Activated naive CD8-positive, alpha-beta T cell (primary cell): Measurements from ENCODE around the gene LYRM4.
A peak's percentile ranks its signal among the peaks of the same experiment; 100 is the strongest.

Experiments used
- H3K27ac Mint-ChIP-seq: one replicate; pipeline ENCODE4 v1.8.0; 2021; ENCODE audit warnings: mixed read lengths
- H3K27me3 Mint-ChIP-seq: one replicate; pipeline ENCODE4 v1.8.0; 2021; ENCODE audit warnings: mixed read lengths
- H3K36me3 Mint-ChIP-seq: one replicate; pipeline ENCODE4 v1.8.0; 2021; ENCODE audit warnings: mixed read lengths
- H3K4me1 Mint-ChIP-seq: one replicate; pipeline ENCODE4 v1.8.0; 2021; ENCODE audit warnings: low read depth, mixed read lengths
- H3K4me3 Mint-ChIP-seq: one replicate; pipeline ENCODE4 v1.8.0; 2021; ENCODE audit warnings: mild to moderate bottlenecking, mixed read lengths
- H3K9me3 Mint-ChIP-seq: one replicate; pipeline ENCODE4 v1.8.0; 2021; ENCODE audit warnings: low read depth, mixed read lengths

Gene LYRM4

DNA sequence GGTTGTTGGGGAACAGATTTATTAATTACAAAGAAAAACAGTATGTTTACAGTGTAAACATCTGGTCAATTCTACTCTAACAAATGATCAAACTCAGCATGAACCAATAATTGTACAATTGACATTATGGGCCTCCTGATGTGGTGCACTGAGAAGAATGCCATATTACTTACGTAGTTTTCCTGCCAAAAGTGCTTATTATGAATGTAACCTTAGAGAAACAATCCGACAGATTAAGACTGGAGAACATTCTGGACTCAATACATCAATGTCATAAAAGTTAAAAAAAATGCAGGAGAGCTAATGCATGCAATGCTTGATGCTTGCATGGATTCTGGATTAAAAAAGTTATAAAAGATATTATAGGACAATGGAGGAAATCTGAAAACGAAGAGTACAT, 69.0 kb downstream of the LYRM4 start:
- H3K27me3 Mint-ChIP-seq, result no peaks in the 10 kb centered on the region
- H3K36me3 Mint-ChIP-seq, result peaks cover 12% of the 10 kb centered on the region
- no peak overlapping the region for H3K27ac Mint-ChIP-seq
- H3K4me1 Mint-ChIP-seq, result no peaks in the 10 kb centered on the region
- H3K9me3 Mint-ChIP-seq, result no peaks in the 10 kb centered on the region
- H3K4me3 Mint-ChIP-seq, result no peak overlapping the region

DNA sequence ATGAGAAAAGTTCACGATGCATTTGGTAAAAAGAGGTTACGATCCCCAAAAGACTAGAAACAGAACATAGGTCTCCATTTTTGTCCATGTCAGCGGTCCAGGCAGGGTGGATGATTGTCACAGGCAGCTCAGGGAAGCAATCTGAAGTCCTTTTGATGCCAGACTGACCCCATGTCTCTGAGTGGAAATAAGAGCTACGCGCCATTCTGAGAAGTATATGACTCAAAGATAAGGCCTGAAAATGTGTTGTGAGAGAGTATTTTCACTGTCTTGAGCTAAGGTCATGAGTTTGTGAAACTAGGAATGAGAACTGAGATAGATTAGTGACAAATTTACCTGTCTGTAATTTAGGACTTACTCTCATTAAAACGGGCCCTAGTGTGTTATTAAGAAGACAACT, 69.5 kb downstream of the LYRM4 start:
- H3K9me3 Mint-ChIP-seq, result no peaks in the 10 kb centered on the region

DNA sequence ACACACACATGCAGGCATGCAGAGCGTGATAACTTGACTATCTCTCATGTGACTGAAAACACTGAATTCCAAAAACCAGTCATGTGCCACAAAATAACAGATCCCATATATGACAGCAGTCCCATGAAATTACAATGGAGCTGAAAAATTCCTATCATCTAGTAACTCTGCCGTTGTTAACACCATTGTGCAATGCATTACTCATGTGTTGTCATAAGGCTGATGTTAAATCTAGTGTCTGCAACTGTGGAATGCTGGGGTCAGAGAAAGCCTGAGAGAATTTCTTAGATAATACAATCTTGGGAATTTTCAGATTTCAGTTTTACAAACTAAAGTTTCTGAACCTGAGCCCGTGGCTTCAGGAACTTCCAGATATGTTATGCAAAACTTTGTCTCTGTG, 70.2 kb downstream of the LYRM4 start:
- Mint-ChIP-seq H3K9me3 (no peaks in the 10 kb centered on the region), H3K27me3 (no peaks in the 10 kb centered on the region), H3K4me1 (no peaks in the 10 kb centered on the region)

More for the DNA sequence above, 69.5 kb downstream of the LYRM4 start:
- H3K4me3 Mint-ChIP-seq, result no peak overlapping the region
- no peaks in the 10 kb centered on the region for H3K4me1 Mint-ChIP-seq
- H3K27me3 Mint-ChIP-seq, result no peaks in the 10 kb centered on the region
- H3K36me3 Mint-ChIP-seq, result peaks cover 14% of the 10 kb centered on the region
- H3K27ac Mint-ChIP-seq, result no peak overlapping the region

DNA sequence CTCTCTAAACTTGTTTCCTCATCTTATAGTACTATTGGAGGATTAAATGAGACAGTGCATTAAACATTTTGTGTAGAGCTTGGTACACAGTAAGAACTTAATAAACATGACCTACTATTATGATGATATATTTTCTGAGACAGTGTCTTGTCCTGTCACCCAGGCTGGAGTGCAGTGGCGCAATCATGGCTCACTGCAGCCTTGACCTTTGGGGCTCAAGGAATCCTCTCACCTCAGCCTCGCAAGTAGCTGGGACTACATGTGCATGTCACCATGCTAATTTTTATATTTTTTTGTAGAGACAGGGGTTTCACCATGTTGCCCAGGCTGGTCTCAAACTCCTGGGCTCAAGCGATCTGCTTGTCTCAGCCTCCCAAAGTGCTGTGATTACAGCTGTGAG, 72.1 kb downstream of the LYRM4 start:
- Mint-ChIP-seq H3K4me3 (no peak overlapping the region), H3K4me1 (no peaks in the 10 kb centered on the region), H3K9me3 (no peaks in the 10 kb centered on the region), H3K27me3 (no peaks in the 10 kb centered on the region), H3K36me3 (peaks cover 15% of the 10 kb centered on the region), H3K27ac (no peak overlapping the region)

More for the DNA sequence above, 70.2 kb downstream of the LYRM4 start:
- Mint-ChIP-seq H3K27ac (no peak overlapping the region), H3K4me3 (no peak overlapping the region), H3K36me3 (peaks cover 13% of the 10 kb centered on the region)

DNA sequence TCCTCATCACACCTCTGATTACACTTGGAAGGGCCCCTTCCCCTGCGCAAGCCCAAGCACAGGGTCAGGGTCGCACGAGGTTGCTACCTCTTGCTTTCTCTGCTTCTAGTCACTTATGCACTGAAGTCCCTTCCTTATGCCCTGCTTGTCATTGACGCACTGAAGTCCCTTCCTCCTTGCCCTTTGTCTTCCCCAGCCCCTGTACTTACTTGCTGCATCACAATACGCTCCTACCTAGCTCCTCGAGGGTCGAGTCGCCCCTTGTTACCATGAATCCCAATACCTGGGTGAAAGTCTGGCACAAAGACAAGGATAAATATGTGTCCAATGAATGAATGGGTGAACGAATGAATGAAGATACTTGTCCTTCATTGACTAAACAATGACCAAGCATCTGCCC, 75.9 kb downstream of the LYRM4 start:
- H3K4me3 Mint-ChIP-seq, result no peak overlapping the region

DNA sequence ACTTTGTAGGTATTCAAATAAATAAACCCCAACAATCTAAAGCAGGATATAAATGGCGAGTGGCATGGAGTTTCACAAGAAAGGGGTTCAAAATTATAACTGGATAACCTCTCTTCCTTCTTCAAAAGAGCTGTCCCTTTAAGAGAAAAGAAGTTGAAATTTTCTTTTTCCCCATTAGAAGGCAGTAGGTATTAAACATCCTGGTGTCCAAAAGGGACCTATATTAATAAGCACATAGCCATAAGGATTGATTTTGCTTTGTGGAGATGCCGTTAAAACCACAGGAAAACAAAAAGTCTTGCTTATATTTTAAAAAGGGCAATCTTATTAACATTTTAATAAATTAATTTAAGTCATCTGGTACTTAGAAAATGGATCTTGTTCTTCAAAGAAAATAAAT, 76.5 kb downstream of the LYRM4 start:
- H3K27me3 Mint-ChIP-seq, result no peaks in the 10 kb centered on the region
- peaks cover 8% of the 10 kb centered on the region for H3K4me1 Mint-ChIP-seq
- no peaks in the 10 kb centered on the region for H3K9me3 Mint-ChIP-seq
- no peak overlapping the region for H3K4me3 Mint-ChIP-seq
- peaks cover 10% of the 10 kb centered on the region for H3K36me3 Mint-ChIP-seq
- H3K27ac Mint-ChIP-seq, result no peak overlapping the region

More for the DNA sequence above, 75.9 kb downstream of the LYRM4 start:
- H3K4me1 Mint-ChIP-seq, result peaks cover 4% of the 10 kb centered on the region
- no peak overlapping the region for H3K27ac Mint-ChIP-seq
- no peaks in the 10 kb centered on the region for H3K9me3 Mint-ChIP-seq
- H3K36me3 Mint-ChIP-seq, result peaks cover 10% of the 10 kb centered on the region
- H3K27me3 Mint-ChIP-seq, result no peaks in the 10 kb centered on the region

DNA sequence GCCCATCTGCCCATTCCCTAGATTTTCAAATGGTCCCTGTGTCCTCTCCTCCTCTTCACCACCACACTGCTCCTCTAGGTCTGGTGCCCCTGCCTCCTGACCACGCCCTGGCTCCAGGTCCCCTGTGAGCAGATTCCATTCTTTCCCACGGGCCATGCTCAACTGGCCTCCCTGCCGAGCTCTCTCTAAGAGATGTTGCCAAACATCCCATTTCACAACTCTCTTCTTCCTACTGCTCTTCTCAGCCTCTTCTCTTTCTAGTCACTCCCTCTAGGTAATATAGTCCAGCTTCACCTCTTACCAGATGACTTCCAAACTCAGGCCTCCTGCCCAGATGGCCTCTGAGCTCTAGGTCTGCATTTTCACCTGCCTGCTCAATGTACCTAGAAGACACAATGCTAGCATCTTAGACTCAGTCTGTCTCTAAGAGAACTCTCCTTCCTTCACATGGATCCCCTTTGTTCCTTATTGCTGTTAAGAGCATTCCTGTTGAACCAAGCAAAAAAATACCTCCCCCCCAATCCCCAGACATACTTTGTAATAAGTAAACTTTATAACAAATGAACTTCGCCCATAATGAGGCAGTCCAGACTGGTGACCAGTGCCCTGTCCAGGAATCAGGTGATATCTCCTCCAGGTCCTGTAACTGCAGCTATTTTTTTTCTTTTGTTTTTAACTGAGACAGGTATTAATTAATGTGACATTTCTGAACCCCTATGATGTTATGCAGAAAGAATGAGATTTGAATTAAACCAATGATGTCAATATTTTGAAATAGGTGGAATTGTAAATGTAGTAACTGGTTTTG, 79.0 kb downstream of the LYRM4 start:
- Mint-ChIP-seq H3K4me1 (peaks cover 29% of the 10 kb centered on the region), H3K9me3 (no peaks in the 10 kb centered on the region), H3K36me3 (peaks cover 5% of the 10 kb centered on the region), H3K27ac (no peak overlapping the region), H3K4me3 (no peak overlapping the region), H3K27me3 (no peaks in the 10 kb centered on the region)

DNA sequence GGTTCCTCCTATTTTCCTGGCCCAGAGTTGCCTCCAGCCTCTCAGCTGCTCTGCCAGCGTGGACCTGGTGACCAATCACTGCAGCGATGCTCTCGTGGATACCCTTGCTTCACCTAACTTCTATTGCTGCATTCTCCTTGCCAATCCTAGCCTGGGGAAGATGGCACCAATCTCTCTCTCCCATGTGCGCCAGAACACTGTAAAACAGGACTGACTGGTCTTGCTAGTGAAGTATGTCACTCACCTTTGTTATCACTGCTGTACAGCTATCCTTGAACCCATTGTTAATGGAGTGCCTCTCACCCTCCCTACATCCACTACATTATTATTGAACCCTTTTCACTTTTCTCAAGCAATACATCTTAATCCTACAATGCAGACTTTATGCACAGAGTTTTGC, 80.1 kb downstream of the LYRM4 start:
- no peak overlapping the region for H3K4me3 Mint-ChIP-seq
- no peak overlapping the region for H3K27ac Mint-ChIP-seq
- H3K36me3 Mint-ChIP-seq, result peaks cover 3% of the 10 kb centered on the region
- H3K27me3 Mint-ChIP-seq, result no peaks in the 10 kb centered on the region
- H3K9me3 Mint-ChIP-seq, result no peaks in the 10 kb centered on the region
- peaks cover 39% of the 10 kb centered on the region for H3K4me1 Mint-ChIP-seq

DNA sequence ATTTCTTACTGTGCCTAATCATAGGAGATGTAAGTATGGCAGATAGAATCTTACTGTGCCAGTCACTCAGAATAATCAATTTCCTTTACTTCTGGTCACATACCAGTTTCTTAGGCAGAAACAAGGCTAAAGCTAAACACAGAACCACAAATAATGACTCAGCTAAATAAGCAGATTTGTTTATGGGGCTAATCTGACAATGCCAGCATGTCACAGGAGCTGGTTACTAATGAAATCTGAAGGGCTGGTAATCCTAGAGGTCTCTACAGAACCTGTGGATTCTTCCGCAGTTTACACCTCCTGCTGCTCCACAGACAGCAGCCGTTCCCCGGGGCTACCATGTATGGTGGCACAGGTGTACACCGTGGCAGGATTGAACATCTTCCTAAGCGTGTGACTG, 80.8 kb downstream of the LYRM4 start:
- Mint-ChIP-seq H3K27ac (no peak overlapping the region), H3K4me3 (no peak overlapping the region), H3K27me3 (no peaks in the 10 kb centered on the region), H3K36me3 (no peaks in the 10 kb centered on the region), H3K9me3 (no peaks in the 10 kb centered on the region), H3K4me1 (peaks cover 47% of the 10 kb centered on the region)

DNA sequence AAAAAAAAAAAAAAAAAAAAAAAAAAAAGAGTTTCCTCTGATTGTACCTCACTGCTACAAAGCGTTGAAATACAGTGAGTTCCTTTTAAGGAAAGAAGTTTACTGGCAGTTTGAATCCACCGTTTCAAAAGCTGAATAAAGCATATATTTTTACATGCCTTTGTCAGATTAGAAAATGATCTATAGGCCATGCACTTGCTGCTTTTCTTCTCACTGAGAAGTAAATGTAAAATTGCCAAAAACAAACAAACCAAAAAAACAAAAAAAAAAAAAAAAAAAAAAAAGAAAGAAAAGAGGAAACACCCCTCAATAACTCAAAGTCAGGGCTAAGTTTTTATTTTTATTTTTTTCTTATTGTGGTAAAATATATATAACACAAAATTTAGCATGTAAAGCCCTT, 81.9 kb downstream of the LYRM4 start:
- H3K27me3 Mint-ChIP-seq, result no peaks in the 10 kb centered on the region
- H3K4me3 Mint-ChIP-seq, result no peak overlapping the region
- H3K27ac Mint-ChIP-seq, result no peak overlapping the region
- peaks cover 58% of the 10 kb centered on the region for H3K4me1 Mint-ChIP-seq
- H3K36me3 Mint-ChIP-seq, result no peaks in the 10 kb centered on the region
- H3K9me3 Mint-ChIP-seq, result no peaks in the 10 kb centered on the region

DNA sequence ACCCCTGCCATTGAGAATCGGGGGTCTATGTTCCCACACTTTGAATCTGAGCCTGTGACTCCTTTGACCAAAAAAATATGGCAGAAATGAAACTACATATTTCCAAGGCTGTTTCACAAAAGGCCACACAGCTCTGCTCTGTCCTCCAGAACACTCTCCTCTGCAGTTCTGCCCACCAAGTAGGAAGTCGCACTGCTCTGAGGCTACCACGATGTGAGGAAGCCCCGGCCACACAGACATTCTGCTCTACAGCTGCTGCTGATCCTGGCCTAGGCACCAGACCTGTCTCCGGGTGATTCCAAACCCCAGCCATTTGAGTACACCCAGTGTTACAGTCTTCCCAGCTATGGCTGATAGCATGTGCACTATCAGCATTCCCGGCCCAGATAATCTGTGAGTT, 85.1 kb downstream of the LYRM4 start:
- H3K36me3 Mint-ChIP-seq, result no peaks in the 10 kb centered on the region
- peak overlapping the region; percentile 93 for H3K27ac Mint-ChIP-seq
- H3K4me3 Mint-ChIP-seq, result peak overlapping the region; percentile 59
- peaks cover 68% of the 10 kb centered on the region for H3K4me1 Mint-ChIP-seq
- H3K9me3 Mint-ChIP-seq, result no peaks in the 10 kb centered on the region
- H3K27me3 Mint-ChIP-seq, result no peaks in the 10 kb centered on the region

DNA sequence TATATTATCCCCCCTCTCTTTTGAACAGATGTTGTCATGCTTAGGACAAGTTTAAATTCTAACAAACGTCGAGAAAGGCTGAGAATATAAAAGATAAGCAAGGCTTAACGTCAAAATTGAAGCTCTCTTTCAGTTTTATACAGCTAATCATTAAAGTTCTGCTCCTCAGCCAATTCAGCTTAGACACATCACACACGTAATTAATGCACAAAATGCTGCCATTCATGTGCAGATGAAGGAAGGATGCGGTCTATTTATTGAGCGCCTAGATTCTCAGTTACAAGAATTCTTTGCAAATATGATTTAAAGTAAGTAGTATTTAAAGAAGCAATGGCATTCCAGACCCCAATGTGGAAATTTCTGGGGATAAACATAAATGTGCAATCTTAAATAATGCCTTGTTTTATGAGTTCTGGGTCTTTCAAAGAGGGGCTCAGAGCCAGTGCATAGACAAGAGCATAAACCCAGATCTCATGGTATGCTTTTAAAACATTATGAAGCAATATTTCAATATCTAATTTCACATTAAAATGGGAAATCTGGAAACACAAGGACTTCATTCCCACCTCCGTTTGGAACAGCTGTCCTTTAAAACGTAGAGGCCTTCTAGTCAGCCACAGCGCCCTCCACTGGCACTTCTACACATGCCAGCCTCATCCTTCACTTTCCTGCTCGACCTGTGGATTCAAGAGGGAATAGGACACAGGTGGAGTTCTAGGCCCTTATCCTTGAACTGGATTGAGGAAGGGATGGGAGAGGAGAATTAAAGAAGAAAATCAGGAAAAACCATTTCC, 85.8 kb downstream of the LYRM4 start:
- H3K9me3 Mint-ChIP-seq, result no peaks in the 10 kb centered on the region
- peaks cover 66% of the 10 kb centered on the region for H3K4me1 Mint-ChIP-seq
- peak overlapping the region; percentile 74 for H3K4me3 Mint-ChIP-seq
- no peaks in the 10 kb centered on the region for H3K36me3 Mint-ChIP-seq
- H3K27me3 Mint-ChIP-seq, result no peaks in the 10 kb centered on the region
- peak overlapping the region; percentile 93 for H3K27ac Mint-ChIP-seq

DNA sequence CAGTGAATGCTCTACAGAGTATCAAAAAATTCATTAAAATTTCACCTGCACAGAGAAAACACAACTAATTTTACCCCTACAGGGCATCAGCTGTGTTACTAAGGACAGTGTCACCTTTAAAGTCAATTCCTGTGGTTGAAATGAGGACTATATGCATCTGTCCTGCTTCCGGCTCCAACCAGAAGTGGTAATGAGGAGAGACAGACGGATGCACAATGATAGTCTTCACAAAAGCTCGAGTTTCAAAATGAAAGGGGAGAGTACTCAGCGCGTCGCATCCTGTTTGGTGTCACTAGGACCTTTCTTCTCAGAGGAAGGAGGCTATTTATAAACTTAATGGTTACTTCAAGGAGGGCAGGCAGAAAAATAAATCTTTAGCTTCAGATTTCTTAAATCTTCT, 86.5 kb downstream of the LYRM4 start:
- Mint-ChIP-seq H3K4me1 (peaks cover 62% of the 10 kb centered on the region), H3K27me3 (no peaks in the 10 kb centered on the region), H3K27ac (peak overlapping the region; percentile 93), H3K9me3 (no peaks in the 10 kb centered on the region), H3K36me3 (no peaks in the 10 kb centered on the region), H3K4me3 (peak overlapping the region; percentile 74)

DNA sequence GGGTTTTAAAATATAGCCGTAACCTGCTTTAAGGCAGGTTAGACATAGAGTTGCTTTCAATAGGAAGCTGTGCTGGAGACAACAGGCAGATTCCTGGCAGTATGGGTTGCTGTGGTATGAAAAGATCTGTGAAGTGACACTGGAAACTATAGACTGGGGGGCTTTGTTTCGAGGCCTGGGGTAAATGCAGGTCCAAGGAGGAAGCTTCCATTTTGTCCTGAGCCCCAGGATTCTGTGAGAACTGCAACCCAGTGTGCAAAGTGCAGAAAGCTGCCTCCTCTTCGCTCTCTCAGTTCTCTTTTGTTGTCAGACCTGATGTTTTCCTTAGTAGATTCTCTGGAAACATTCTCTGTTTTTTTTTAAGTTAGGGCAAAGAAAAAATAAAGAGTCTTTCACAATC, 86.9 kb downstream of the LYRM4 start:
- Mint-ChIP-seq H3K4me1 (peaks cover 59% of the 10 kb centered on the region), H3K36me3 (no peaks in the 10 kb centered on the region), H3K4me3 (peak overlapping the region; percentile 74), H3K27ac (peak overlapping the region; percentile 93), H3K9me3 (no peaks in the 10 kb centered on the region), H3K27me3 (no peaks in the 10 kb centered on the region)

DNA sequence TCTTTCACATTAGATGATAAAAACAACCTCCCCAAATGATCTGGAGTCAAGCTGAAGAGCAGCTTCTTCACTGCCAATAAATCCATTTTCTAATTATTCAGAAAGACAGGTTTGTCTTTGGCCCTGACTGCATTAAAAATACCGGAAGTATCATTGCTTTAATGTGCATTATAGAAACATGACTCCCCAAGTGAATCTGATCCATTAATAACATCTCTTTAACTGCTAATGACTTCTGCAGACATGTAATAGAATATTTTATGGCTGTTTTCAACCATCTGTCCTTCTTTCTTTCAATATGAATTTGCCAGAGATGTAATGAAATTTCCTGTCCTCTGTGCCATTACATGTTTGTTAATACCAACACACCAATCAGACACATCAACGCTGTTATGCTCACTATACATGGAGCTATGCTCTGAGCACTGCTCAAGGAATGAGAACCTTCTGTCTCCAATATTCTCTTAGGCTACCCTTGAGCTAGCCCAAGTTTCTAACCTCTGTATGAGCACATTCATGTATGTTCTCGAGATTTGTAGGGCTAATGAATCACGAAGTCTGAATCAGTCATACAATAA, 87.8 kb downstream of the LYRM4 start:
- Mint-ChIP-seq H3K36me3 (no peaks in the 10 kb centered on the region), H3K27ac (peak overlapping the region; percentile 31), H3K9me3 (no peaks in the 10 kb centered on the region)

More for the DNA sequence above, 87.8 kb downstream of the LYRM4 start:
- Mint-ChIP-seq H3K4me3 (no peak overlapping the region), H3K4me1 (peaks cover 54% of the 10 kb centered on the region), H3K27me3 (no peaks in the 10 kb centered on the region)
